ENCODE measurements around the gene PRPH. TPM values are rescaled to one million over a fixed set of nuclear protein-coding genes. Genes with fewer than 3 reads are reported as not detected.

The PRPH gene
- total RNA-seq, 2 experiments from 2014 or later = not detected

GRCh38 chr12:49347311-49348193 is 52.6 kb downstream of the PRPH start:
- H3K4me1 ChIP-seq (ENCODE audit: insufficient read depth, low read length, poor library complexity, severe bottlenecking) = peaks cover 55% of the 10 kb centered on the region
- ChIA-PET POLR2A (interaction anchor here (0.6 to 0.9 kb wide), 3 partner anchors 11 to 1422 kb away, joined by 3 read pairs; no protein-coding TSS in a partner anchor), CTCF (ENCODE audit: unreplicated experiment) (interaction anchor here (0.5 to 1.7 kb wide), 5 partner anchors 10 to 19 kb away, joined by 3 to 8 read pairs (median 4); no protein-coding TSS in a partner anchor)
- H3K9me2 ChIP-seq (ENCODE audit: insufficient read depth, low read length) = no peaks in the 10 kb centered on the region
- H3K4me3 ChIP-seq (ENCODE audit: low read depth, low read length, poor library complexity, severe bottlenecking) = peak overlapping the region; percentile 63
- no peaks in the 10 kb centered on the region for H3K79me2 ChIP-seq (ENCODE audit: insufficient read depth, low read depth, low read length)
- peak overlapping the region; percentile 49; the same call in 1 of the 2 replicates for H2AFZ ChIP-seq (ENCODE audit: low read length)
- H4K20me1 ChIP-seq (ENCODE audit: insufficient read depth, low read length) = no peaks in the 10 kb centered on the region
- DNase-seq (ENCODE audit: low spot score) = peak; percentile 77
- TF ChIP-seq EZH2phosphoT487 (IDR thresholded peaks at IDR 0.05; ENCODE audit: borderline replicate concordance, low read depth, low read length) (no peak), CTCF (conservative IDR thresholded peaks at IDR 0.05; ENCODE audit: low read length) (peak; percentile 98)
- peak overlapping the region; percentile 88 for H3K4me2 ChIP-seq (ENCODE audit: low read length)
- no peaks in the 10 kb centered on the region for H3K36me3 ChIP-seq (ENCODE audit: insufficient read depth, low read length)
- no peaks in the 10 kb centered on the region for H3K9me3 ChIP-seq (ENCODE audit: low read length)
- intact Hi-C loops (cut with micrococcal nuclease; ENCODE audit: unreplicated experiment) = loop anchor here (5.0 kb wide), 1 partner anchor 160 kb away; the partner anchor contains the start of gene TUBA1A
- no peak overlapping the region for H3K27ac ChIP-seq (ENCODE audit: low read depth, low read length, poor library complexity, severe bottlenecking)
- no TSS peak for BruUV-seq (replicated peaks)

Other genes with a start within 250 kb of the PRPH start
- gene KMT2D, start 234.4 kb upstream of the PRPH start, total RNA-seq (2014; rRNA removed; shearing (Covaris generic)) = 41.8 and 43.2 TPM in 2 replicates
- gene KMT2D, start 234.4 kb upstream of the PRPH start, total RNA-seq (2022) = 122 and 129 TPM in 2 replicates
- 3.0 and 3.7 TPM in 2 replicates for gene RHEBL1, start 225.2 kb upstream of the PRPH start, total RNA-seq (2014; rRNA removed; shearing (Covaris generic))
- gene RHEBL1, start 225.2 kb upstream of the PRPH start, total RNA-seq (2022) = 3.1 and 3.4 TPM in 2 replicates
- 0.06 TPM in 1 of 2 replicates, not detected in the other for gene DHH, start 200.3 kb upstream of the PRPH start, total RNA-seq (2014; rRNA removed; shearing (Covaris generic))
- gene DHH, start 200.3 kb upstream of the PRPH start, total RNA-seq (2022) = 0.17 and 0.31 TPM in 2 replicates
- gene LMBR1L, start 184.3 kb upstream of the PRPH start, total RNA-seq (2014; rRNA removed; shearing (Covaris generic)) = 26.8 and 37.2 TPM in 2 replicates
- 43.6 and 48.1 TPM in 2 replicates for gene LMBR1L, start 184.3 kb upstream of the PRPH start, total RNA-seq (2022)
- gene TUBA1B, start 163.8 kb upstream of the PRPH start, total RNA-seq (2014; rRNA removed; shearing (Covaris generic)) = 3,393 and 3,539 TPM in 2 replicates
- gene TUBA1B, start 163.8 kb upstream of the PRPH start, total RNA-seq (2022) = 2,079 and 2,137 TPM in 2 replicates
- gene TUBA1A, start 106.1 kb upstream of the PRPH start, total RNA-seq (2014; rRNA removed; shearing (Covaris generic)) = 189 and 214 TPM in 2 replicates
- 136 and 159 TPM in 2 replicates for gene TUBA1A, start 106.1 kb upstream of the PRPH start, total RNA-seq (2022)
- 256 and 291 TPM in 2 replicates for gene TUBA1C, start 30.1 kb upstream of the PRPH start, total RNA-seq (2014; rRNA removed; shearing (Covaris generic))
- gene TUBA1C, start 30.1 kb upstream of the PRPH start, total RNA-seq (2022) = 254 and 276 TPM in 2 replicates
- 116 and 150 TPM in 2 replicates for gene TROAP, start 28.1 kb downstream of the PRPH start, total RNA-seq (2014; rRNA removed; shearing (Covaris generic))
- 141 and 176 TPM in 2 replicates for gene TROAP, start 28.1 kb downstream of the PRPH start, total RNA-seq (2022)
- 0.19 and 0.21 TPM in 2 replicates for gene C1QL4, start 42.0 kb downstream of the PRPH start, total RNA-seq (2014; rRNA removed; shearing (Covaris generic))
- gene C1QL4, start 42.0 kb downstream of the PRPH start, total RNA-seq (2022) = 0.17 TPM in 1 of 2 replicates, not detected in the other
- 0.16 TPM in 1 of 2 replicates, not detected in the other for gene DNAJC22, start 51.7 kb downstream of the PRPH start, total RNA-seq (2014; rRNA removed; shearing (Covaris generic))
- gene DNAJC22, start 51.7 kb downstream of the PRPH start, total RNA-seq (2022) = 0.76 and 1.1 TPM in 2 replicates
- 19.1 and 22.7 TPM in 2 replicates for gene SPATS2, start 72.3 kb downstream of the PRPH start, total RNA-seq (2014; rRNA removed; shearing (Covaris generic))
- gene SPATS2, start 72.3 kb downstream of the PRPH start, total RNA-seq (2022) = 36.4 and 37.5 TPM in 2 replicates
- gene KCNH3, start 243.9 kb downstream of the PRPH start, total RNA-seq (2014; rRNA removed; shearing (Covaris generic)) = 0.05 and 0.06 TPM in 2 replicates
- gene KCNH3, start 243.9 kb downstream of the PRPH start, total RNA-seq (2022) = 0.57 TPM in 1 of 2 replicates, not detected in the other

Data from OCI-LY7 (cell line).